GM18951 (cell line): ENCODE data around the gene WDR27.
"Not testable (repeated sequence)": the region's sequence is repeated elsewhere in the genome, so short reads cannot be mapped to it uniquely, and the experiment has no call there.

Experiments
- POLR2A ChIP-seq: IDR thresholded peaks from 4 replicates; pipeline ENCODE4 v1.6.1; 2011; ENCODE audit warnings: mild to moderate bottlenecking; ENCODE audit not compliant: insufficient read length, insufficient read depth; ENCODE audit errors: extremely low read depth
- in situ Hi-C: fragments of 300-500 bp; cut with MboI; formaldehyde crosslinking; loops from one replicate; pipeline ENCODE4 v1.12.0; 2022; ENCODE audit warnings: low sequenced_read_pairs, mixed read lengths, inconsistent platforms; ENCODE audit not compliant: unreplicated experiment

The WDR27 gene

GRCh38 chr6:169650241-169650958 lies 51.4 kb downstream of the WDR27 start:
- no peak for TF ChIP-seq POLR2A
- in situ Hi-C loops, result no loop called here

DNA sequence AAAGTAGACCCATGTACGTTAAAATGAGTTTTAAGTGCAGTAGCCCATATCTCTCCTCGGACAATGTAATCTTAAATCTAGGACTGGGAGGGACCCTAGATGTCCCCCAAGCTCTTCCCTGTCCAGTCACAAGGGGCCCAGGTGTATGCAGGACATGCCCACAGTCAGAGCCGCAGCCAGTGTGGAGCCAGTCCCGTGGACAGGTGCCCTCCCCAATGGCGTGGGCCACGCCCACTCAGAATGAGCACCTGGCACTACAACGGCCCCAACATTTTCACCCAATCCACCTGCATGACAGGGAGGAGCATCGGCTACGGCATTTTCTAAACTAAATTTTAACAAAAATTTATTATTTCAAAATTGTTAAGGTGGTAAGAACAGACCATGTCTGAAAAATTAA lies 53.2 kb downstream of the WDR27 start:
- in situ Hi-C loops, result no loop called here
- TF ChIP-seq POLR2A, result no peak

GRCh38 chr6:169648092-169648491 lies 53.7 kb downstream of the WDR27 start:
- in situ Hi-C loops, result no loop called here
- no peak for TF ChIP-seq POLR2A

DNA sequence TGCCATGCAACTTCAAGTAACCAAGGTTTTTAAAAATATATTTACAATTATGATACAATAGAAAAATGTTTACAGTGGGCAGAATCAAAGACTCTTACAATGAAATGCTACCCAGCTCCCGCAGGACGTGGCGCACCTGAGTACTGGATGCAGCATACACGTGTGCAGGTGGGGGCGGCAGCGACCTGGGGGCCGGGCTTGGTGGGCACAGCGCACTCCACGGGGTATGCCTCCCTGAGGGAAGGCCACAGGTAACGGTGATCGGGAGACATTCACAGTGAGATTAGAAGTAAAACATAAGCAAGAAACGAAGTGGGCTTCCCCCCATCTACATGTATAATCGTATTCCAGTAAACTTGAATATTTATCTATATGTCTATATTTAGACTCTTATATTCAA lies 54.2 kb downstream of the WDR27 start:
- TF ChIP-seq POLR2A, result no peak
- in situ Hi-C loops, result no loop called here

- in situ Hi-C loops, result no loop called here
- no peak for TF ChIP-seq POLR2A
Measured at GRCh38 chr6:169646906-169647567, 54.8 kb downstream of the WDR27 start.

GRCh38 chr6:169645459-169645858 lies 56.4 kb downstream of the WDR27 start:
- in situ Hi-C loops, result not testable (repeated sequence)

GRCh38 chr6:169643521-169643920 lies 58.3 kb downstream of the WDR27 start:
- in situ Hi-C loops, result no loop called here
- no peak for TF ChIP-seq POLR2A

DNA sequence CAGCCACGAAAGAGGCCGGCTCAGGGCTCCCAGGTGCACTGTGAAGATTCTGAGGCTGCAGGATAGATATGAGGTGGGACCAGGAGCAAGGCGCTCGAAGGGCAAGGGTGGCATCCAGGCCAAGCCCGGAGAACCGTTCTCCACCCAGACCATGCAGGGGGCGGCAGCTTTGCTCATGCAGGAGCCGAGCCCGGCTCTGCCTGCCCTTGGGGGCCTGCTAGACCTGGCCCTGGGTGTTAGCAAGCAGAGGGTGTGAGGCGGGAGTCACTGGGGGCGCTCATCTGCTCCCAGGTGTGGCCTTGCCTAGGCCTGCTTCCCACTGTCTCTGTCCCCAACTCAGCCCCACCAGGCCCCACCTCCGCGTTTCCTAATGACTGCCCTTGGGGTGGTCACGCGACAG lies 59.4 kb downstream of the WDR27 start:
- no peak for TF ChIP-seq POLR2A
- in situ Hi-C loops, result no loop called here

GRCh38 chr6:169641461-169642085 lies 60.3 kb downstream of the WDR27 start:
- in situ Hi-C loops, result no loop called here
- TF ChIP-seq POLR2A, result no peak

- in situ Hi-C loops, result no loop called here
- no peak for TF ChIP-seq POLR2A
Measured at GRCh38 chr6:169640983-169641382, 60.8 kb downstream of the WDR27 start.

DNA sequence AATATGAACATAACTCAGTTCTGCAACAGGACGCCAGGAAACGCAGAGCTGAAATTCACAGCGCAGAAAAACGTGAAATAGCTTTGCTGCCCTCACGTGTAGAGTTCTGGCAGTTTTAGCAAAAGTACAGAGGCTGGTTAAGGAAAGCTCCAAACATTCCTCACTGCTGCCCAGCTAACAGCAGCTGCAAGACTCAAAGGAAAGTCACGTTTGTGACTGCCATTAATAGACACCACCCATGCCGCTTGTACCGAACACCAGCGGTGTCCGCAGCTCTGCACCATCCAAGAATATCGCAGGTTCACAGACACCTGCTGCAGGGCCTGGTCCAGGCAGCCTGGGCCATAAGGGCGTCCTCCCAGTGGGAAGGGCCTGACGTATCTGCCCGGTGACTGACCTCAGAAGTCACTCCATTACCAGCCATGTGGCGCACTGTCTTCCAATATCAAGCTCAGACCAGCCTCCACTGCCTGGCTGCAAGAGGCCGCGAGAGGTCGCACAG lies 61.4 kb downstream of the WDR27 start:
- TF ChIP-seq POLR2A, result no peak
- in situ Hi-C loops, result no loop called here

DNA sequence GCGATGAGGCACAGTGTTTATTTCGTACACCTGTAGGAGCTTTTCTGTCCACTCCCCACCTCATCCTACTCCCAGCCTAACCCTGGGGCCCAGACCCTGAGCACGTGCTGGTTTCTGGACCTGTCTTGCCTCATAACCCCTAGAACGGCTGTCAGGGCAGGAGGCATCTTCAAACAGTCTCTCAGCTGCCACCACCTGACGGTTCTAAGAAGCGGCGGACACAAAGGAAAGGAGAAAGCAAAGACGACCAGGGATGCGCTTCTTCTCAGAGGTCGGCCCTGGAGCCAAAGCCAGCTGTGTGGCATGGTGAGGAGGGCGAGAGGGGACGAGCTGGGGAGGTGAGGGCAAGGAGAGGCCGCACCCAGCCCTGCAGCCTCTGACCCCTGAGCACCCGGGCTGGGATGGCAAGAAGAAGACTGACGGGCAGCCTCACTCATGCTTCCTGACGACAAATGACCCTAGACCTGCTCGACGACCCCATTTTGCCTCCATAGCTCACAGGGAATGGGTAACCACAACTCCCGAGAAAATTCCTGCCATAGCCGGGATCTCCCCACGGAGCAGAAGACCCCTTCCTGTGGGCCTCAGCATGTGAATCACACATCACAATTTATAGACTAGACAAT lies 62.1 kb downstream of the WDR27 start:
- in situ Hi-C loops, result no loop called here
- no peak for TF ChIP-seq POLR2A

DNA sequence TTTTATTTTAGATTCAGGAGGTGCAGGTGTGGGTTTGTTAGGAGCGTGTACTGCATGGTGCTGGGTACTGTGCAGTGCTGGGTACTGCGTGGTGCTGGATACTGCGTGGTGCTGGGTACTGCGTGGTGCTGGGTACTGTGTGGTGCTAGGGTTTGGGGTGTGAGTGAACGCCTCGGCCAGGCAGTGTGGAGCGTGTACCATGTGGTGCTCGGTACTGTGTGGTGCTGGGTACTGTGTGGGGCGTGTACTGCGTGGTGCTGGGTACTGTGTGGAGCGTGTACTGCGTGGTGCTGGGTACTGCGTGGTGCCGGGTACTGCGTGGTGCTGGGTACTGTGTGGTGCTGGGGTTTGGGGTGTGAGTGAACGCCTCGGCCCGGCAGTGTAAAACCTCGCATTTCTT lies 62.9 kb downstream of the WDR27 start:
- in situ Hi-C loops, result no loop called here

More for the DNA sequence above, 62.9 kb downstream of the WDR27 start:
- TF ChIP-seq POLR2A, result no peak
